Heart right ventricle (tissue), 16 donors: ENCODE measurements around the gene KIF6. TPM values are rescaled to one million over a fixed set of nuclear protein-coding genes. Genes with fewer than 3 reads are reported as not detected.

Experiments
- ATAC-seq, 8 donors: fragments of 200-7000 bp; cut with Tn5 transposase; one replicate each; pipeline ENCODE4 v1.9.1; 2020; ENCODE audit warnings: mild to moderate bottlenecking in 8 of 8, moderate library complexity in 8 of 8, moderate number of reproducible peaks in 1 of 8
- DNase-seq, 2 donors: peaks; one replicate each; pipeline ENCODE4 v3.0.0-alpha.2; 2020
- H3K27ac ChIP-seq, 10 donors: fragments of 200-600 bp; sonication (generic) in 2 of 10; one replicate each; pipeline versions ENCODE4 v1.5.0 to v1.8.0; 2020 to 2022; ENCODE audit warnings: mild to moderate bottlenecking in 3 of 10
- H3K27me3 ChIP-seq, 7 donors: fragments of 200-600 bp; one replicate each; pipeline ENCODE4 v1.8.0; 2021 to 2022; ENCODE audit warnings: mild to moderate bottlenecking in 2 of 7
- H3K36me3 ChIP-seq, 9 donors: fragments of 200-600 bp; sonication (generic) in 1 of 9; one replicate each; pipeline versions ENCODE4 v1.5.0 to v1.8.0; 2020 to 2022; ENCODE audit warnings: mild to moderate bottlenecking in 2 of 9
- H3K4me1 ChIP-seq, 9 donors: fragments of 200-600 bp; sonication (generic) in 1 of 9; one replicate each; pipeline versions ENCODE4 v1.5.0 to v1.8.0; 2020 to 2022; ENCODE audit warnings: mild to moderate bottlenecking in 4 of 9
- H3K4me3 ChIP-seq, 10 donors: fragments of 200-600 bp; sonication (generic) in 2 of 10; one replicate each; pipeline versions ENCODE4 v1.5.0 to v1.8.0; 2020 to 2022; ENCODE audit warnings: mild to moderate bottlenecking in 7 of 10, moderate library complexity in 2 of 10
- H3K9me3 ChIP-seq, 11 donors: fragments of 200-600 bp in 10 of 11; sonication (generic) in 2 of 11; one replicate each; pipeline versions ENCODE4 v1.5.0 to v1.8.0; 2013 to 2022; ENCODE audit warnings: mild to moderate bottlenecking in 2 of 11, control low read depth in 1 of 11, moderate library complexity in 1 of 11
- CTCF ChIP-seq, 9 donors: fragments of 200-600 bp; sonication (generic) in 2 of 9; IDR thresholded peaks; one replicate each; pipeline versions ENCODE4 v1.5.0 to v1.8.0; 2021 to 2022; ENCODE audit warnings: antibody characterized with exemption in 9 of 9, mild to moderate bottlenecking in 5 of 9, moderate library complexity in 1 of 9
- WGBS, 2 donors: extraction: QIAGEN DNeasy Blood & Tissue Kit; methylation state at CpG; one replicate each; pipeline ENCODE4 v1.1.7; 2013; ENCODE audit warnings: inconsistent platforms in 1 of 2; 5-methylcytosine and 5-hydroxymethylcytosine counted together
- intact Hi-C, 10 donors: fragments of 100-400 bp; cut with DNase I; formaldehyde crosslinking; loops; one replicate each; pipeline versions ENCODE4 v1.11.1 to v1.14.2; 2022
- polyA plus RNA-seq, 2 donors: library from polyadenylated mRNA; stranded (reverse); fragments of 200-250 nt; gene quantifications; one replicate each; pipeline ENCODE4 v1.2.3, GENCODE V29; 2013
- total RNA-seq, 10 donors: library from RNA; stranded (reverse); fragmentation: NEBNext Ultra II Directional in 3 of 10; extraction: Animal tissue kit (Norgen Biotek cat#: 25700) in 3 of 10; gene quantifications; one replicate each; pipeline versions ENCODE4 v1.2.1 to v1.2.4, GENCODE V29; 2021 to 2023
- donor health status: Arrhythmogenic right ventricular cardiomyopathy.
- donor health status: ischemic (EF 13 %, LVEDD 7.1; RV severe dilation, severe dysfunction).
- donor health status: healthy with polysubstance abuse.
- donor health status: DM: no; HTN: yes; CAD: no.
- donor health status: DM: no; HTN: no; CAD: no.
- donor health status: ischemic (EF 25% LVEDD 6.9; RV normal size, moderate dysfunction).
- donor health status: ischemic (EF 25% LVEDD 5.7; RV mildly dilated, moderate dysfunction).
- donor health status: healthy.
- donor health status: DM: yes; HTN: yes; CAD: no.
- donor health status: Ischemic cardiomyopathy.
- donor health status: ischemic (EF 35%, LVEDD 5.7; RV mildly dilated, moderate dysfunction).
- donor health status: nonischemic (EF 11% LVEDD 7.7; RV severe dilation, severe dysfunction).
- donor health status: DM: yes; HTN: yes; CAD: no.
- donor health status: PGD.
- donor health status: ischemic (EF 29% LVEDD 5.4; RV normal size, mild dysfunction).
- donor health status: nonischemic (EF 23%, LVEDD 6.1; RV moderate dilation, normal function).

The KIF6 gene
- total and polyA plus RNA-seq, 12 donors: 0.01 to 1.6 (median 0.45) TPM; not detected in 2

- no peak overlapping the region for H3K4me3 ChIP-seq
- H3K36me3 ChIP-seq: no peaks in the 10 kb centered on the region
- peaks cover 0 to 13% (median 3%) of the 10 kb centered on the region in 11 donors for H3K9me3 ChIP-seq
- no peak overlapping the region for H3K27ac ChIP-seq
- ATAC-seq (no peak), DNase-seq (no peak)
- no peaks in the 10 kb centered on the region for H3K4me1 ChIP-seq
- WGBS, 2 donors: 93 to 96% methylated on average over 6 of the region's 6 CpGs
- H3K27me3 ChIP-seq: no peaks in the 10 kb centered on the region
- intact Hi-C loops: no loop called here
- TF ChIP-seq CTCF (IDR thresholded peaks at IDR 0.05): no peak
Observed at GRCh38 chr6:39441301-39441700, 283.9 kb downstream of the KIF6 start.

- H3K4me1 ChIP-seq: no peaks in the 10 kb centered on the region
- intact Hi-C loops: no loop called here
- H3K4me3 ChIP-seq: no peak overlapping the region
- H3K27ac ChIP-seq: no peak overlapping the region
- no peaks in the 10 kb centered on the region for H3K27me3 ChIP-seq
- DNase-seq (no peak), ATAC-seq (no peak)
- no peaks in the 10 kb centered on the region for H3K36me3 ChIP-seq
- TF ChIP-seq CTCF (IDR thresholded peaks at IDR 0.05): no peak
- H3K9me3 ChIP-seq: peaks cover 0 to 17% (median 3%) of the 10 kb centered on the region in 11 donors
- WGBS, 2 donors: 76 to 78% methylated on average over 7 of the region's 7 CpGs
Observed at GRCh38 chr6:39440039-39440426, 285.2 kb downstream of the KIF6 start.

- intact Hi-C loops: no loop called here
- Histone ChIP-seq H3K4me1 (no peaks in the 10 kb centered on the region), H3K27me3 (no peaks in the 10 kb centered on the region), H3K9me3 (peaks cover 0 to 17% (median 3%) of the 10 kb centered on the region in 11 donors), H3K36me3 (no peaks in the 10 kb centered on the region), H3K4me3 (no peak overlapping the region), H3K27ac (no peak overlapping the region)
- WGBS, 2 donors: 86 to 92% methylated on average over 8 of the region's 8 CpGs
- TF ChIP-seq CTCF (IDR thresholded peaks at IDR 0.05): no peak
- no peak for ATAC-seq
- no peak for DNase-seq
Observed at GRCh38 chr6:39439342-39440038, 285.7 kb downstream of the KIF6 start.

DNA sequence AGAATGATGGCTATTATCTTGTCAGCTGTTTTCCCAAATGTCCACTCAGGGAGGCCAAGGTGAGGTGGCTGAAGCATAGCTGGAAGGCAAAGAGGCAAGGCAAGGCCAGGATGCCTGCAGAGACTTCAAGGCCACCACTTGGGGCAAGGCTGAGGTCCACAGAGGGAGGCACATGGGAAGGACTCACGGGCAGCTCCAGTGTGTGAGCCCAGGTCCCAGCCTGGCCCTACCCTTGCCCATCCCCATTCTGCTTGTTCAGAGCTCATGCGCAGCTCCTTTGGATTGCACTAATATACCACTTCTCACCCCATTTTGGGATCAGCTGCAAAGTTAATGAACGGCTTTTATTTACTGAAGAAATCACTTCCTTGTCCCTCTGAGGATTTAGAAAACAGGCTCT, 291.6 kb downstream of the KIF6 start:
- H3K36me3 ChIP-seq: no peaks in the 10 kb centered on the region
- DNase-seq: no peak
- H3K27me3 ChIP-seq: no peaks in the 10 kb centered on the region
- TF ChIP-seq CTCF (IDR thresholded peaks at IDR 0.05): no peak
- H3K27ac ChIP-seq: no peak overlapping the region
- no peak for ATAC-seq
- peaks cover 0 to 16% (median 9%) of the 10 kb centered on the region in 9 donors for H3K4me1 ChIP-seq
- no peak overlapping the region for H3K4me3 ChIP-seq
- intact Hi-C loops: no loop called here
- WGBS, 2 donors: 89 to 92% methylated on average over 3 of the region's 3 CpGs
- H3K9me3 ChIP-seq: peaks cover 0 to 17% (median 3%) of the 10 kb centered on the region in 11 donors
